Adrenal gland (tissue), 5 donors: ENCODE results near the gene WFDC8.

Experiments
- CTCF ChIP-seq, 6 experiments: fragments of 450-650 bp in 4 of 6; fragments of 200-600 bp in 2 of 6; sonication (generic) in 1 of 6; IDR thresholded peaks; 1 replicate in 5 of 6; 2 replicates in 1 of 6; pipeline versions ENCODE4 v1.5.1 to v1.8.0; 2016 to 2021; ENCODE audit warnings: antibody characterized with exemption in 6 of 6, mild to moderate bottlenecking in 2 of 6, moderate library complexity in 1 of 6
- POLR2A ChIP-seq, 2 donors: fragments of 450-650 bp; IDR thresholded peaks; one replicate each; pipeline ENCODE4 v1.6.1; 2017; ENCODE audit warnings: antibody characterized with exemption in 2 of 2, mild to moderate bottlenecking in 2 of 2, moderate library complexity in 1 of 2
- donor health status: DM: no; HTN: no; CAD: no.

GRCh38 chr20:45621593-45621992, 42.5 kb upstream of the WFDC8 start:
- TF ChIP-seq CTCF (IDR thresholded peaks at IDR 0.05) (no peak), POLR2A (IDR thresholded peaks at IDR 0.05) (no peak)
